OCI-LY7 (cell line): ENCODE results near the gene TNP2. TPM values are rescaled to one million over a fixed set of nuclear protein-coding genes. Genes with fewer than 3 reads are reported as not detected.

Experiments used
- BruUV-seq: library from RNA; stranded (reverse); fragments of 400-500 nt; replicated peaks from 2 replicates; lab custom pipeline; 2021; lab: Mats Ljungman, UMichigan
- CTCF ChIA-PET: fragments of 300-600 bp; sonication (Branson Sonifier 250); formaldehyde crosslinking; loops from one replicate; lab custom pipeline; 2022; ENCODE audit warnings: antibody characterized with exemption; ENCODE audit not compliant: unreplicated experiment; lab: Charles Lee
- POLR2A ChIA-PET: fragments of 300-600 bp; sonication (Branson Sonifier 250); formaldehyde crosslinking; loops from one replicate; lab custom pipeline; 2022; ENCODE audit warnings: antibody characterized with exemption; lab: Charles Lee
- DNase-seq: peaks from one replicate; pipeline ENCODE4 v3.0.0-alpha.2; 2015; ENCODE audit warnings: low spot score
- H2AFZ ChIP-seq: fragments of 200-600 bp; sonication (generic), shearing (Covaris generic); 2 replicates; pipeline ENCODE4 v1.6.1; 2014; ENCODE audit warnings: mild to moderate bottlenecking, antibody characterized with exemption, low read length, moderate library complexity
- H3K27ac ChIP-seq: fragments of 200-600 bp; sonication (generic); 2 replicates; pipeline ENCODE4 v1.5.1; 2014; ENCODE audit warnings: mixed run types, low read depth, mild to moderate bottlenecking, moderate library complexity, low read length, inconsistent platforms; ENCODE audit not compliant: poor library complexity, severe bottlenecking
- H3K36me3 ChIP-seq: fragments of 200-600 bp; sonication (generic); 2 replicates; pipeline ENCODE4 v1.6.1; 2014; ENCODE audit warnings: mild to moderate bottlenecking, antibody characterized with exemption, low read length, moderate library complexity, mixed read lengths; ENCODE audit not compliant: insufficient read depth
- H3K4me1 ChIP-seq: fragments of 200-600 bp; sonication (generic); 2 replicates; pipeline ENCODE4 v1.5.1; 2014; ENCODE audit warnings: mild to moderate bottlenecking, low read length; ENCODE audit not compliant: insufficient read depth, poor library complexity, severe bottlenecking
- H3K4me2 ChIP-seq: fragments of 200-600 bp; sonication (generic); 2 replicates; pipeline ENCODE4 v1.6.1; 2014; ENCODE audit warnings: mild to moderate bottlenecking, low read length
- H3K4me3 ChIP-seq: fragments of 200-600 bp; sonication (generic); 2 replicates; pipeline ENCODE4 v1.5.1; 2014; ENCODE audit warnings: mild to moderate bottlenecking, low read depth, low read length; ENCODE audit not compliant: poor library complexity, severe bottlenecking
- H3K79me2 ChIP-seq: fragments of 200-600 bp; sonication (generic); 2 replicates; pipeline ENCODE4 v1.6.1; 2016; ENCODE audit warnings: low read depth, mild to moderate bottlenecking, low read length, moderate library complexity, mixed read lengths; ENCODE audit not compliant: insufficient read depth
- H3K9me2 ChIP-seq: fragments of 200-600 bp; sonication (generic); 2 replicates; pipeline ENCODE4 v1.6.1; 2016; ENCODE audit warnings: mild to moderate bottlenecking, low read length, mixed read lengths; ENCODE audit not compliant: insufficient read depth
- H3K9me3 ChIP-seq: fragments of 200-600 bp; sonication (generic); 2 replicates; pipeline ENCODE4 v1.6.1; 2014; ENCODE audit warnings: mild to moderate bottlenecking, mixed run types, low read length, mixed read lengths
- H4K20me1 ChIP-seq: fragments of 200-600 bp; sonication (generic); 2 replicates; pipeline ENCODE4 v1.6.1; 2014; ENCODE audit warnings: mild to moderate bottlenecking, antibody characterized with exemption, low read length, moderate library complexity, mixed read lengths; ENCODE audit not compliant: insufficient read depth
- CTCF ChIP-seq: fragments of 200-600 bp; sonication (generic); conservative IDR thresholded peaks from 2 replicates; pipeline ENCODE4 v1.5.1; 2014; ENCODE audit warnings: mild to moderate bottlenecking, antibody characterized with exemption, low read length, moderate library complexity, mixed read lengths
- EZH2phosphoT487 ChIP-seq: fragments of 200-600 bp; sonication (generic); IDR thresholded peaks from 2 replicates; pipeline ENCODE4 v1.6.1; 2018; ENCODE audit warnings: low read depth, borderline replicate concordance, mild to moderate bottlenecking, mixed run types, antibody characterized with exemption, low read length, moderate library complexity, mixed read lengths
- intact Hi-C: fragments of 100-400 bp; cut with micrococcal nuclease; formaldehyde crosslinking; loops from one replicate; pipeline ENCODE4 v1.10.0; 2022; ENCODE audit not compliant: unreplicated experiment
- total RNA-seq, 2 experiments: library from RNA; depleted of rRNA in 1 of 2; stranded (reverse); fragments of >200 nt in 1 of 2; shearing (Covaris generic) in 1 of 2; gene quantifications; 2 replicates each; pipeline ENCODE4 v1.2.3, GENCODE V29; 2014 to 2022

TNP2 gene
- total RNA-seq, 2 experiments from 2014 or later: not detected

DNA sequence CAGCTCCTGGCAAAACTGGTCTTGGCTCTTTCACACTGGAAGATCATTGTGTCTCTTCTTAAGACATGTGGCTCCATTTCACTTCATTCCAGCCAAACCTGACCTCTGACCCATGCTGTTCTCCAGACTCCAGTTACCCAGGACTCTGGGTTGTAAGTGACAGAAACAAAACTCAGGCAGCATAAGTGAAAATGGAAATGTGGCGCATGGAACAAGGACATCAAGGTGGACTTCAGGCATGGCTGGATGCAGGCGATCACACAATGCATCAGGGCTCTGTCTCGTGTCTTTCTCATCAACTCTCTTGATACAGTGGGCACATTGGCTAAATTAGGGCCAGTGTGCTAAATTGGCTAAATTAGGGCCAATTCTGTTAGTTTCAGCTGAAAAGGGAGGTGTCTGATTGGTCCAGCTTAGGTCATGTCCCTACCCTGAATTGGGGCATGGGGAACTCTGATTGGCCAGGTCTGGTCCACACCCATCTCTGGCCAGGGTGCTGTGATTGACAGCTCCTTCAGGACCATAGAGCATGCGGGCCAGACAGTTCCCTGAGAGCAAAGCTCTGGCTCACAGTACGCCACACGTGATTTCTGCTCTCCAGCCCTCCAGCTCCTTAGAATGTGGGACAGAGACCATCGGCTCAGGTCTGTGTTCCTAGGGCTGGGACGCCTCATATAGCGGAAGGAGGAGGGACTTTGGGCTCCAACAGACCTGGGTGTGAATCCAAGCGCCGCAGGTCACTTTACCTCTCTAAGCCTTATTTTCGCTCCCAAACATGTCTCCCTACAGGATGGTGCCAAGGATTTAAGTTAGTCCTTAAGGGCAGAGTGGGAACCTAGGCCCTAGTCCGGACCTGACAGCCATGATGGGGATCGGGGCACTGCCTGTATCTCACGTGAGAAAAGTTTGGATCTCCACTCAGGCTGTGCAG lies 30.6 kb downstream of the TNP2 start:
- no peak overlapping the region for H2AFZ ChIP-seq
- H3K9me3 ChIP-seq: no peaks in the 10 kb centered on the region
- intact Hi-C loops: no loop called here
- CTCF ChIA-PET: no interaction called here
- H3K79me2 ChIP-seq: no peaks in the 10 kb centered on the region
- TF ChIP-seq CTCF: no peak
- POLR2A ChIA-PET: interaction anchor here (1.1 kb wide), 1 partner anchor 18 kb away, joined by 4 read pairs; the partner anchor contains the start of gene SOCS1
- H3K4me2 ChIP-seq: no peak overlapping the region
- no peaks in the 10 kb centered on the region for H3K9me2 ChIP-seq
- H3K4me3 ChIP-seq: no peak overlapping the region
- DNase-seq: no peak
- H4K20me1 ChIP-seq: no peaks in the 10 kb centered on the region
- peaks cover 16% of the 10 kb centered on the region for H3K4me1 ChIP-seq
- H3K36me3 ChIP-seq: no peaks in the 10 kb centered on the region
- no TSS peak for BruUV-seq
- no peak overlapping the region for H3K27ac ChIP-seq

DNA sequence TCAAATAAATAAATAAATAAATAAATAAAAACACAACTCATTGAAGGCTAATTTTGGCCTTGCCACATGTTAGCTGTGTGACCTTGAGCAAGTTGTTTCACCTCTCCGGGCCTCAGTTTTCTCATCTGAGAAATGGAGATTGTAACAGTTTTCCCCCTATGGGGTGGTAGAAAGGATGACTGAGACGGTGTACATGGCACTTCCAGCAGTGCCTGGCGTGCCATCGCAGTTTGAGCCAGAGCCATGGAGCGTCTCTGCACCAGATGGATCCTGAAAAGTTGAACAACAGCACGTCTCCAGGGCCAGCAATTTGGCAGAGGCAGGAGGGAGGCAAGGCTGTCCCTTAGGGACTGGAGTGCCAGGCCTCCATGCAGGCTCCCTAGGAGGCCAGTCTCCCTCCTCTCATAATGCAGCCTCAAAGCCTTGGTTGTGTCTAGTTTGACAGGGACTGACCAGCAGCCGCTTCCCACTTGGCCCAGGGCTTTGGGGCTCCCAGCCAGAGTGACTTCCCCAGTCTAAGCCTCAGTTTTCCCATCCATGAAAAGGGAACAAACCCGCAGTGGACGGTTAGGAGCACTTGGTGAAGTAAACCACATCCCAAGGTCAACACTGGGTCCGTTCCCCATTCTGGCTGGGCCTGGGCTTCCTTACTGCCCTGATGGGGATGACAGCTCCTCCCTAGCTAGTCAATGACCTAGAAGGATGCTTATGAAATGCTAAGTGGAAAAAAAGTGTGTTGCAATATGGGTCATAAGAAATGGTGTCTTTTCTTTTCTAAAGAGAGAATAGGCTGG lies 32.5 kb downstream of the TNP2 start:
- TF ChIP-seq CTCF: no peak
- no peak for TF ChIP-seq EZH2phosphoT487
- DNase-seq: no peak
- ChIA-PET POLR2A (interaction anchor here (0.6 to 1.1 kb wide), 3 partner anchors 9 to 142 kb away, joined by 3 read pairs; no protein-coding TSS in a partner anchor), CTCF (interaction anchor here (0.9 kb wide), 1 partner anchor 18 kb away, joined by 5 read pairs; no protein-coding TSS in a partner anchor)
- Histone ChIP-seq H2AFZ (no peak overlapping the region), H3K79me2 (no peaks in the 10 kb centered on the region), H3K4me3 (no peak overlapping the region), H3K27ac (no peak overlapping the region), H3K36me3 (no peaks in the 10 kb centered on the region), H3K9me2 (no peaks in the 10 kb centered on the region), H3K4me1 (peaks cover 27% of the 10 kb centered on the region), H4K20me1 (no peaks in the 10 kb centered on the region), H3K9me3 (no peaks in the 10 kb centered on the region), H3K4me2 (no peak overlapping the region)
- no TSS peak for BruUV-seq
- intact Hi-C loops: no loop called here
